Measurements from ENCODE around the gene ELAPOR1.
"Not testable (repeated sequence)": the region's sequence is repeated elsewhere in the genome, so short reads cannot be mapped to it uniquely, and the experiment has no call there.

The ELAPOR1 gene

GRCh38 chr1:109135940-109136339 is 22.0 kb downstream of the ELAPOR1 start:
- no peak for DNase-seq (ENCODE audit: low spot score)

- DNase-seq (ENCODE audit: low spot score), result no peak
Observed at GRCh38 chr1:109136766-109137165, 22.9 kb downstream of the ELAPOR1 start.

- DNase-seq (ENCODE audit: low spot score), result no peak
Observed at GRCh38 chr1:109137958-109138357, 24.0 kb downstream of the ELAPOR1 start.

- no peak for DNase-seq (ENCODE audit: low spot score)
Observed at GRCh38 chr1:109138358-109138757, 24.4 kb downstream of the ELAPOR1 start.

- DNase-seq (ENCODE audit: low spot score), result no peak
Observed at GRCh38 chr1:109140392-109140791, 26.5 kb downstream of the ELAPOR1 start.

- no peak for DNase-seq (ENCODE audit: low spot score)
Observed at GRCh38 chr1:109142260-109142659, 28.3 kb downstream of the ELAPOR1 start.

GRCh38 chr1:109142725-109143124 is 28.8 kb downstream of the ELAPOR1 start:
- DNase-seq (ENCODE audit: low spot score), result not testable (repeated sequence)

- no peak for DNase-seq (ENCODE audit: low spot score)
Observed at GRCh38 chr1:109148987-109149561, 35.2 kb downstream of the ELAPOR1 start.

GRCh38 chr1:109149874-109150601 is 36.1 kb downstream of the ELAPOR1 start:
- DNase-seq (ENCODE audit: low spot score), result no peak

GRCh38 chr1:109151146-109151990 is 37.5 kb downstream of the ELAPOR1 start:
- peak; percentile 22 for DNase-seq (ENCODE audit: low spot score)

- no peak for DNase-seq (ENCODE audit: low spot score)
Observed at GRCh38 chr1:109152196-109152595, 38.3 kb downstream of the ELAPOR1 start.

GRCh38 chr1:109156916-109157385 is 43.0 kb downstream of the ELAPOR1 start:
- no peak for DNase-seq (ENCODE audit: low spot score)

GRCh38 chr1:109158433-109158832 is 44.5 kb downstream of the ELAPOR1 start:
- no peak for DNase-seq (ENCODE audit: low spot score)

- DNase-seq (ENCODE audit: low spot score), result no peak
Observed at GRCh38 chr1:109159326-109159725, 45.4 kb downstream of the ELAPOR1 start.

GRCh38 chr1:109160071-109160840 is 46.3 kb downstream of the ELAPOR1 start:
- DNase-seq (ENCODE audit: low spot score), result no peak

GRCh38 chr1:109161858-109162606 is 48.1 kb downstream of the ELAPOR1 start:
- DNase-seq (ENCODE audit: low spot score), result no peak

- DNase-seq (ENCODE audit: low spot score), result no peak
Observed at GRCh38 chr1:109162626-109163025, 48.7 kb downstream of the ELAPOR1 start.

GRCh38 chr1:109163551-109163950 is 49.6 kb downstream of the ELAPOR1 start:
- DNase-seq (ENCODE audit: low spot score), result no peak
